PC-9 (cell line): Measurements from ENCODE around the gene ZC2HC1B.

Experiments used
- CTCF ChIP-seq: fragments of 200-600 bp; sonication (generic); conservative IDR thresholded peaks from 2 replicates; pipeline ENCODE4 v1.6.1; 2017; ENCODE audit warnings: mixed run types, antibody characterized with exemption, mild to moderate bottlenecking, moderate library complexity
- EZH2 ChIP-seq: fragments of 200-600 bp; sonication (generic); IDR thresholded peaks from 2 replicates; pipeline ENCODE4 v1.8.0; 2017; ENCODE audit warnings: antibody characterized with exemption, low read depth

GRCh38 chr6:143885116-143885515, 20.8 kb downstream of the ZC2HC1B start:
- TF ChIP-seq EZH2: no peak
- TF ChIP-seq CTCF: no peak
